Testis (tissue), 2 donors: ENCODE data around the gene ERFE.

Experiments used
- CTCF ChIP-seq, 3 experiments: fragments of 450-650 bp in 2 of 3; fragments of 200-600 bp in 1 of 3; sonication (generic) in 1 of 3; IDR thresholded peaks; one replicate each; pipeline ENCODE4 v1.5.1; 2016 to 2019; ENCODE audit warnings: antibody characterized with exemption in 3 of 3, mild to moderate bottlenecking in 2 of 3, moderate library complexity in 1 of 3
- POLR2A ChIP-seq: fragments of 450-650 bp; IDR thresholded peaks from one replicate; pipeline ENCODE4 v1.6.1; 2017; ENCODE audit warnings: antibody characterized with exemption, mild to moderate bottlenecking, moderate library complexity

- TF ChIP-seq CTCF (IDR thresholded peaks at IDR 0.05) = no peak
- TF ChIP-seq POLR2A = no peak
Measured at GRCh38 chr2:238167344-238167715, 8.6 kb downstream of the ERFE start.
